Measurements from ENCODE around the gene FAM124A. TPM values are rescaled to one million over a fixed set of nuclear protein-coding genes. Genes with fewer than 3 reads are reported as not detected.

FAM124A gene
- total and polyA plus RNA-seq, 2 donors (not counting 3 experiments of a cell fraction or from before 2014, with no cell fraction given): 3.8 to 9.9 TPM

DNA sequence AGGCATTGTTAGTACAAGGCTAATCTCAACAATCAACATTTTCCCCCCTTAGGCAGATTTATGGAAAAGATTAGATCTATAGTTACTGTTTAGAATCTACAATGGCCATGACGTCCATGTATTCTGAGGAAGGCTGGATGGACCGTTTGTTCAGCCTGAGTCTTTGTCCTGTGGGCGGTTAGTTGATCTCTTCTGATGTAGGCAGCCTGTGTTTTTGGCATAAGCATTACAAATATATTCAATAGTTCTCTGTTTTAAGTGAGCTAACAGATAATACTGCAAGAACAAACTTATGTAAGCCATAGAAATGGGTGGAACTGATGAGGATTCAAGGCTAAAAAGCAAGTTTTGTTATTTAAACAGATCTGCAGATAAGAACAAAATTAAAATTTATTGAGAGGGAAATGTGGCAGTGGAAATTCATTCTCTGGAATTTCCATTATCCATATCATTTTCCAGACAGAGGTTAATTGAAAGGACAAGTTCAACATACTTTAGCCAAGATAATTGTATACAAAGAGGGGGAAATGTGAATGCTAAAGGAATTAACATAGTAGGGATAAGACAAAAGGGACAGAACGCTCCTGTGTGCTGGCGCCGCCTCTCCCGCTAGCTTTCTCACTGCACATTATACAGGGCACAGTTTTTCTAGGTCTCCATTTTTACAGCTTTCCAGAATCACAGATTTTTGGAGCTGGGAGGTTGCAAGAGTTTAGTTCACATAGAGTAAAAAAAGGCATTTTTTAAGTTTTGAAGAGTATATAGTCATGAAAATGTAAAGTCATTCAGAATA is 48.6 kb downstream of the FAM124A start:
- Histone ChIP-seq H3K9me1 (replicated peaks; ENCODE audit: control insufficient read depth, extremely low read depth, insufficient read depth, low read length) (no peaks in the 10 kb centered on the region), H3K79me2 (ENCODE audit: control insufficient read depth, insufficient read depth, low read length) (no peaks in the 10 kb centered on the region), H2AFZ (ENCODE audit: low read depth, low read length) (no peak overlapping the region), H4K20me1 (replicated peaks; ENCODE audit: control insufficient read depth, extremely low read depth, insufficient read depth, low read length) (no peaks in the 10 kb centered on the region), H3K4me2 (ENCODE audit: insufficient read depth, low read length) (no peak overlapping the region), H3K4me3 (replicated peaks in 1 of 3; ENCODE audit: insufficient read depth in 1 of 3, low read depth in 1 of 3, low read length in 3 of 3) (no peak overlapping the region), H3K36me3 (ENCODE audit: control insufficient read depth in 2 of 2, extremely low read depth in 1 of 2, insufficient read depth in 2 of 2, low read length in 2 of 2) (no peaks in the 10 kb centered on the region), H3K9me3 (replicated peaks; ENCODE audit: control insufficient read depth, insufficient read depth, low read length) (no peaks in the 10 kb centered on the region), H3K9ac (replicated peaks; ENCODE audit: extremely low read depth, insufficient read depth, low read length) (no peak overlapping the region), H3K27ac (ENCODE audit: insufficient read depth, low read depth, low read length) (no peak overlapping the region), H3K4me1 (ENCODE audit: control insufficient read depth, extremely low read depth, insufficient read depth, low read length) (peaks cover 2% of the 10 kb centered on the region), H3K27me3 (ENCODE audit: control insufficient read depth in 2 of 2, insufficient read depth in 2 of 2, low read length in 2 of 2) (no peaks in the 10 kb centered on the region)
- ChIA-PET POLR2A (no interaction called here), CTCF (interaction anchor here (0.9 to 1.6 kb wide), 4 partner anchors 12 to 145 kb away, joined by 3 to 5 read pairs (median 4); no protein-coding TSS in a partner anchor)
- DNase-seq (ENCODE audit: low read depth, low spot score): no peak
- no peak for FAIRE-seq
- TF ChIP-seq FOS (IDR thresholded peaks at IDR 0.05; ENCODE audit: borderline replicate concordance, insufficient read depth, low read length) (no peak), JUN (IDR thresholded peaks at IDR 0.05; ENCODE audit: borderline replicate concordance, insufficient read depth, insufficient read length, low read depth) (no peak), MYC (IDR thresholded peaks at IDR 0.05; ENCODE audit: low read depth, low read length) (no peak), EZH2 (IDR thresholded peaks at IDR 0.05; ENCODE audit: borderline replicate concordance, low read depth, low read length, severe bottlenecking) (no peak), GATA2 (IDR thresholded peaks at IDR 0.05; ENCODE audit: insufficient read depth, insufficient read length, low read depth, low read length) (no peak), POLR2A (IDR thresholded peaks at IDR 0.05; ENCODE audit: low read depth, low read length) (no peak), POLR2AphosphoS5 (IDR thresholded peaks at IDR 0.05; ENCODE audit: insufficient read depth, low read depth, low read length) (no peak)
- TF ChIP-seq, protein P1, sequence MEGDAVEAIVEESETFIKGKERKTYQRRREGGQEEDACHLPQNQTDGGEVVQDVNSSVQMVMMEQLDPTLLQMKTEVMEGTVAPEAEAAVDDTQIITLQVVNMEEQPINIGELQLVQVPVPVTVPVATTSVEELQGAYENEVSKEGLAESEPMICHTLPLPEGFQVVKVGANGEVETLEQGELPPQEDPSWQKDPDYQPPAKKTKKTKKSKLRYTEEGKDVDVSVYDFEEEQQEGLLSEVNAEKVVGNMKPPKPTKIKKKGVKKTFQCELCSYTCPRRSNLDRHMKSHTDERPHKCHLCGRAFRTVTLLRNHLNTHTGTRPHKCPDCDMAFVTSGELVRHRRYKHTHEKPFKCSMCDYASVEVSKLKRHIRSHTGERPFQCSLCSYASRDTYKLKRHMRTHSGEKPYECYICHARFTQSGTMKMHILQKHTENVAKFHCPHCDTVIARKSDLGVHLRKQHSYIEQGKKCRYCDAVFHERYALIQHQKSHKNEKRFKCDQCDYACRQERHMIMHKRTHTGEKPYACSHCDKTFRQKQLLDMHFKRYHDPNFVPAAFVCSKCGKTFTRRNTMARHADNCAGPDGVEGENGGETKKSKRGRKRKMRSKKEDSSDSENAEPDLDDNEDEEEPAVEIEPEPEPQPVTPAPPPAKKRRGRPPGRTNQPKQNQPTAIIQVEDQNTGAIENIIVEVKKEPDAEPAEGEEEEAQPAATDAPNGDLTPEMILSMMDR (IDR thresholded peaks at IDR 0.05; ENCODE audit: extremely low read depth in 1 of 2, insufficient read depth in 1 of 2, low read depth in 1 of 2, low read length in 2 of 2): no peak
- TF ChIP-seq, protein P2, sequence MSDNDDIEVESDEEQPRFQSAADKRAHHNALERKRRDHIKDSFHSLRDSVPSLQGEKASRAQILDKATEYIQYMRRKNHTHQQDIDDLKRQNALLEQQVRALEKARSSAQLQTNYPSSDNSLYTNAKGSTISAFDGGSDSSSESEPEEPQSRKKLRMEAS (IDR thresholded peaks at IDR 0.05; ENCODE audit: insufficient read depth, insufficient read length): no peak
- intact Hi-C loops (cut with micrococcal nuclease): no loop called here
- dilution Hi-C loops (cut with MboI; ENCODE audit: extremely low pct_ligation_motif_present, low sequenced_read_pairs): no loop called here
- BruUV-seq (replicated peaks): no TSS peak

Measured in endothelial cell of umbilical vein (primary cell).